ENCODE measurements around the gene LIPI. TPM values are rescaled to one million over a fixed set of nuclear protein-coding genes. Genes with fewer than 3 reads are reported as not detected.
"Not testable (repeated sequence)": the region's sequence is repeated elsewhere in the genome, so short reads cannot be mapped to it uniquely, and the experiment has no call there.

Gene LIPI
- total RNA-seq = not detected in 2 replicates

DNA sequence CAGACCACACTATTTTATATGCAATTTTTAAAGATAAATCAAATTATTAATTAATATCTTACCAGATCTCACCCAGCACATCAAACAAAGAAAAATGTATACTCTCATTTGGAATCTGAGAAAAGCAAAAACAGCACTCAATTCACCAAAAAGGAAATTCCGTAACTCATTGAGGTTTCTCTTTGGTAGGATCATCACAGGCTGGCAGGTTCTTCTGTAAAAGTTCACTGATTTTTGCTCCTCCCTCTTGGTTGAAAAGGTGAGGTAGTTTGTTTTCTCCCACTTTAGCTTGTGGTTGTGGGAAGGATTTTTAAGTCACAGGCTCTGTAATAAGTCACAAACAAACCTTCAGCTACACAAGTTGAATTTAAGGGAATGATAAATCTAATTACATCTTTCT is at the start of gene LIPI:
Gene LIPI, minus strand, starts transcription at position 218 of the 400 bp plus-strand sequence. Its CDS starts 110 bp downstream, at position 108.
- no peak for DNase-seq

DNA sequence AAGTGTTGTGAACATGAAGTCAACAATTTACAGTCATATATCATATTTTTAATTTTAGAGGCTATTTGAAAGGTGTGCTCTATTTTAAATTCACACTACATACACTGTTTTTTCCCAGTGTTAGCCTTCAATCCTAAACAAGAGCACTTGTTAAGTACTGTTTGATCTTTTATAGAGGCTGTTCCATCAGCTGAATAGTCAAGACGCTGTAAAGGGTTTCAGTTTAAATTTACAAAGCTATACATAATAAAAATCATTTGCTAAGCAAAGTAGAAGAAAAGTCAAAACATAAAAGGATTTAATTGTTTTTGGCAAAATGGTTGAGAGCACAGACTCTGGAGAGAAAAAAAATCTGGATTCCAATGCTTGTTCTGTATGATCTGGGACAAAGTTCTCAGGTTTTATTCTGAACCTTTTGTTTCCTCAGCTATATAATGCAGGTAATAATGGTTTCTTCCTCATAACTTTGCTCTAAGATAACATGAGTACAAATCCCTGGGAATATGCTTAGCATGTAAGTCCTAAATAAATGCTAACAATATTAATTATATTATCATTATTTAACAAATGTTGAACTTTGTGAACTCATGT is 49.5 kb upstream of the LIPI start:
- no peak for DNase-seq

GRCh38 chr21:14259747-14260146 is 49.0 kb upstream of the LIPI start:
- peak; percentile 79 for DNase-seq

DNA sequence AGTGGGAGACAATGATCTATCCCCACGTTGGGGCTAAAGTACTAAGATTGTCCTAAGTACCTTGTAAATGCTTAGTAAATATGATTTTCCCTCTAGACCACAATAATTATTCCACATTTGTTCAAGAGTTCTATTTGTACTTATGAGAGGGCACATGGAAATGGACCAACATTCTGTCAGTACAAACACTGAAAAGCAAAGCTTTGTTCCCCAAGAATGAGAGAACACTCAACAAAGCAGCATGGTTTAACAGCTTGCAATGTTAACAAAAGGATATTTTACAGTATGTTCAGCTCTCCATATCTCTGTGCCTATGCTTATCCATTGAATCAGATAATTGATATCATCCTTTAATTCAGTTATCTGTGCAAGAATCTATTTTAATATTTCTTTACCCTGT is 40.6 kb upstream of the LIPI start:
- DNase-seq = no peak

DNA sequence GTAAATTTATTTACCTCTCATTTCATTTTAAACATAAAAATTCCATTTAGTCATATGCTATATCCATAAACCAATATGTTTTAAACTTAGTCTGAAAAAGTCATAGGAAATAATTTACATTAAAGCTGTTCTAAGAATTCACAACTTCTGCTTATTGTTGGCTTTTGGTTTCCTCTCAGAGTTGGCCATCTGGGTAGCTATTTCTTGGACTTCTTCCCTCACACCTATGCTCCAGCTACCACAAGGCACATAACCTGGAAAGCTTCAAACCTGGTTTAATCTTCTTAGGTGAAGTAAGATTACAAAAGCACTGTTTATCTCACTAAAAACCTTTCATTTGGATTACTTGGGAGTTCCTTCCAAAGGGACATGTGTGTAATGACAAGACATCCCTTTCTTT is 35.0 kb upstream of the LIPI start:
- DNase-seq = no peak

DNA sequence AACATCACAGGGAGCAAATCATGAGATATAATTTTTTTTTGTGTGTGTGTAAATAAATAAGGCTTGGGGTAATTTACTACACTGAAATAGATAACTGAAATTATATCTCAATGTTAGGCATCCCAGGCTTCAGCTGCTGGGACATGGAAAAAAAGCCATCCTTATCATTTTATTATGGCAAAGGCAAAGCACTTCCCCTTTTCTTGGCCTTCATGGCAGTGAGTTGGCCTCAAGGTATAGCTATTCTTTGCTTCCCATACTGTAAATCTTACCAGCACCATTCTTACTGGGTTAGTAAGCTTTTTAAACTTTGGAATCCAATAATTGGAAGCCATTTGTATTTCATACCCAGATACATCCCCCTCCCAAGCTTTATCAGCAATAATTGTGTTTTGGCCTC is 34.2 kb upstream of the LIPI start:
- DNase-seq = no peak

DNA sequence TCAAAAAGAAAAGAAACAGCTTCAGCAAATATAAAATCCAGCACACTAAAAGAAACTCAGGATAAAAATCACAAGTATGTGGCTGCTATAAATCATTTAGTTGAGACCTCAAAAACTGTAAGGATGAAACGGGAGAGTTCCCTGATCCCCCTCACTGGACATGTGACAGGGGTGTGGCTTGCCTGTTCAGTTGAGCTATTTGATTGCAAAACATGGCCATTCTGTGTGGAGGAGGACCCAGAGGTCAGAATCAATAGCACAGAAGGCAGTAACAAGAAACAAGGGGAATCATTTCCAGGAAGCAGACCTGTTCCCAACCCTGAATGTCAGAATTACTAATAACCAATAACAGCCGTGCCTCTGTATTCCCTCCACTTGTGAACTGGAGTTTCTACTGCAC is 33.1 kb upstream of the LIPI start:
- DNase-seq = no peak

DNA sequence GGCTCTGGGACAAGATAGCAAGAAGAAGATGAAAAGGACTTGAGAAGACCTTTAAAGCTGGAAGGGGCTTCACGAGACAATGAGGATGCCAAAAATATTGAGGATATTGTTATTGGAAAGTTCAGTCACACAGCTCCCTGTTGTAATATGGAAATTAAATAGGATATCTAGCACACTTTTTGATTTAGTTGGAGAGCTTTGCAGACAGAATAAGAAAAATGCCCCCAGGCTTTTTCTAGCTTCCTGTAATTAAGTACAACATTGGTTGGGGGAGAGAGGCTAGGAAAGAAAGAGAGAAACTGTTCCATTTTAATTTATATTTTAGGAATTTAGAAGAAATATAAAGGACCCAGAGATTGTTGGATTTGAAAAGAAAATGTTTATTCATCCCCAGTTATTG is 32.7 kb upstream of the LIPI start:
- DNase-seq = no peak

GRCh38 chr21:14241297-14241696 is 30.5 kb upstream of the LIPI start:
- DNase-seq = no peak

DNA sequence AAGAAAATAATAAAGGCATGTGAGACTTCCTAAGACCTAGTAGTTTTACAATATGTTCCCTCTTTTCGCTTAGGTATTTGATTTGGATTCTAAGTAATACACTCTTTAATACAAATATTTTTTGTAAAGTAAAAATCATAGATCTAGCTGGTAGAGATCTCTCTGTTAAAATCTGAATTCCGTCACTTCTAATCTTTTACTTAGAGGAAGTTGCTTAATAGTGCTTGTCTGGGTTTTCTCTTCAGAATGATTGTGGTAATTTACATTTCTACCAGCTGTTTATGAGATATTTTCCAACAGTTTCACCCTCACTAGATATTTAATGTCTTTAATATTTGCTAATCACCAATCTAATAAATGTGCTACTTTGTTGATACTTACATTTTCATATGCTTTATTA is 28.5 kb upstream of the LIPI start:
- DNase-seq = no peak

GRCh38 chr21:14236180-14236579 is 25.4 kb upstream of the LIPI start:
- DNase-seq = no peak

GRCh38 chr21:14235101-14235500 is 24.3 kb upstream of the LIPI start:
- no peak for DNase-seq

DNA sequence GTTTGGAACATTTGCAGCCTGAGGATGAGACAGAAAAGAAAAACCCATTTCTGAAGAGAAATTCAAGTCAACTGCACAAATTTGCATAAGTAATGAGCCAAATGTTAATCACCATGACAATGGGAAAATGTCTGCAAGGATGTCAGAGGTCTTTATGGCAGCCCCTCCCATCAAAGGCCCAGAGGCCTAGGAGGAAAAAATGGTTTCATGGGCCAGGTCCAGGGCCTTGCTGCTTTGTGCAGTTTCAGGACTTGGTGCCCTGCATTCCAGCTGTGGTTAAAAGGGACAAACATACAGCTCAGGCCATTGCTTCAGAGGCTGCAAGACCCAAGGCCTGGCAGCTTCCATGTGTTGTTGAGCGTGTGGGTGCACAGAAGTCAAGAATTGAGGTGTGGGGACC is 18.6 kb upstream of the LIPI start:
- no peak for DNase-seq

DNA sequence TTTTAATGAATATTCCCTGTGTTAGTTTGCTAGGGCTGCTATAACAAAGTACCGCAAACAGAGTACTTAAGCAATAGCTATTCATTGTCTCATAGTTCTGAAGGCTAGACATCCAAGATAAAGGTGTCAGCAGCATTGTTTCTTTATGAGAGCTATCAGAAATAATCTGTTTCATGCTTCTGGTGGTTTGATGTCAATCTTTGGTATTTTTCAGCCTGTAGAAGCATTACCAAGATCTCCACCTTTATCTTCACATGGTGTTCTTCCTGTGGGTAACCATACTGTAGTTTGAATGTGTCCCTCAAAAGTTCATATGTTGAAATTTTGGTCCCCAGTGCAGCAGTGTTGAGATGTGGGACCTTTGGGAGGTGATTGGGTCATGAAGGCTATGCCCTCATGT is 12.6 kb upstream of the LIPI start:
- no peak for DNase-seq

- DNase-seq = peak; percentile 11
Measured at GRCh38 chr21:14215971-14216641, 5.4 kb upstream of the LIPI start, which contains the start of gene RBM11. RBM11 (plus strand) TSS chr21:14216157; CDS start chr21:14216187, 30 bp downstream.

GRCh38 chr21:14213164-14213563 is 2.4 kb upstream of the LIPI start:
- no peak for DNase-seq

DNA sequence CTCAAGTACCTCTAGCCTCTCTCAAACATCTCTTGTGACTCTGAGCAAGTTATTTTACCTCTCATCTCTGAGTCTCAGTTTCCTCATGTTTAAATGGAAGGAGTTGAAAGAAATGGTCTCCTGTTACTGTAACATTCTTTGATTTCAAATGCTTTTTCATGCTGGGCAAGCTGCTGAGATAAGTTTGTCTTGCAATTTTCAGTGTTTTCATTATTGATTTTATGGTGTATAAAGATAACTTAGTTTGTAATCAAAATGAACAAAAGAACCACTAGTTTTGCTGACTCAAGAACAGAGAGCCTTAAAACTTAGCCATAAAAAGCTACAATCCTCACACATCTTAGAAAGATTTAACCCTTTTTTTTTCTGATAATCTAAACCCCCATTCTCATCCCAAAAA is 4.5 kb downstream of the LIPI start:
- no peak for DNase-seq

GRCh38 chr21:14166463-14167223 is 44.1 kb downstream of the LIPI start:
- DNase-seq = not testable (repeated sequence)

DNA sequence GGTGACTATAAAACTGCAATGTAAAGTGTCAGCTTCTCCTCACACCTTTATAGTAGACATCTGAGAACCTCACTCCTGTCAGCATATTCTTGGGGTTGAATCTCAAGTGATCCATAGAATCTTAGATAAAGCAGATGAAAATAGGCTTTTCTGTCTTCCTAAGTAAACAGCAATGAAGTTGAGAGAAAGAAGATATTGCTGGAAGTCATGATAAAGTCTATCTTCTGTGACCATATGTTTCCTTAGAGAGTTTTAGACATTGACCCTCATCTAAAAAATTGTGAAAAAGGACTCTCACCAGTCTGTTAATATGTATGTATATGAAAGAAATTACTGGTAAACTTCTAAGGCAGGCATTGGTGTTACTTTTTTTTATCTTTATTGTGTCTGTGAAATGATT is 66.8 kb downstream of the LIPI start:
- no peak for DNase-seq

- no peak for DNase-seq
Measured at GRCh38 chr21:14124266-14124665, 86.5 kb downstream of the LIPI start.

GRCh38 chr21:14121719-14122118 is 89.0 kb downstream of the LIPI start:
- no peak for DNase-seq

DNA sequence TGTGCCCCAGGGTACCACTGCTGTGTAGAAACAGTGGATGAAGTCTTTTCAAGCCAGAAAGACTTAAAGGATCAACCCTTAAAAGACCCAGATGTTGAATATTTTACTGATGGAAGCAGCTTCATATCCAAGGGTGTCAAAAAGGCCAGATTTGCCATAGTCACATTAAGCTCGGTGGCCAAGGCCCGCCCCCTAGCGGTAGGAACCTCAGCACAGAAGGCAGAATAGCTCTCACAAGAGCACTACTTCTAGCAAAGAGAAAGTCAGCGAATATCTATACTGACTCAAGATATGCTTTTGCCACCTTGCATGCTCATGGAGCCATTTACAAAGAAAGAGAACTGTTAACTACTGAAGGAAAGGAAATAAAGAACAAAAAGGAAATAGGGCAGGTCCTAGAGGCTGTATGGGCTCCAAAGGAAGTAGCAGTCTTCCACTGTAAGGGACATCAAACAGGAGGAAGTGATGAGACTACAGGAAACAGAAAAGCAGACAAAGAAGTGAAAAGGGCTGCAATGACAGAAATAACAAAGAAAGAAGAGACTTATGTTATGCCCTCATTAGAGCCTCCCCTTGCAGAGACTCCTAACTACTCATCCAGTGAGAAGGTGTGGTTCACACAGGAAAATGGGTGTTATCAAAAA is 90.5 kb downstream of the LIPI start:
- DNase-seq = no peak

DNA sequence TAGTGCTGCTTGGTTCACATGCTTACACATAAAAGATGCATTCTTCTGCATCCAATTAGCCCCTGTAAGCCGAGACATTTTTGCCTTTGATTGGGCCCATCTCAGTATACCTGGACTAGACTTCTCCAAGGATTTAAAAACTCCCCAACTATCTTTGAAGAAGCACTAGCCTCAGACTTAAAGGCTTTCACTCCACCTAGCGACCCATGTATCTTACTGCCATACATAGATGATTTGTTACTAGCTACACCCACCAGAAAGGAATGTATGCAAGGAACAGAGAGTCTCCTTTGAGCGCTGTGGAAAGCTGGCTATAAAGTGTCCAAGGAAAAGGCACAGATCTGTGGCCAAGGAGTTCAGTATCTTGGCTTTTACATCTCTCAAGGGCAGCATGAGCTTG is 91.7 kb downstream of the LIPI start:
- no peak for DNase-seq

Data from dermis blood vessel endothelial cell (primary cell).